Measurements from ENCODE around the gene TMEM17. TPM values are rescaled to one million over a fixed set of nuclear protein-coding genes. Genes with fewer than 3 reads are reported as not detected.

The TMEM17 gene
- total and polyA plus RNA-seq, 2 of the 13 experiments (the other 11 are each of a cell fraction or from before 2014, with no cell fraction given) = 0.22 to 0.50 TPM

- TF ChIP-seq ZNF83 (CRISPR knock-in tag; IDR thresholded peaks at IDR 0.05; ENCODE audit: borderline replicate concordance) = no peak
- TF ChIP-seq TEAD2 (CRISPR knock-in tag; IDR thresholded peaks at IDR 0.05) = no peak
- TF ChIP-seq ATF3 (CRISPR knock-in tag; IDR thresholded peaks at IDR 0.05) = no peak
- 0 out of 2 replicates have a peak, but pooled peaks have one; percentile 24 for TF ChIP-seq ZNF292 (CRISPR knock-in tag; IDR thresholded peaks at IDR 0.05; ENCODE audit: borderline replicate concordance, low read depth)
- peak; percentile 3; the same call in 1 of the 2 replicates for TF ChIP-seq CTCF (CRISPR knock-in tag; IDR thresholded peaks at IDR 0.05)
- no peak for TF ChIP-seq SOX13 (IDR thresholded peaks at IDR 0.05)
- TF ChIP-seq SOX13 (CRISPR knock-in tag; conservative IDR thresholded peaks at IDR 0.05 in 1 of 2, IDR thresholded peaks at IDR 0.05 in 1 of 2) = no peak
- no peak for TF ChIP-seq ARNT2 (CRISPR knock-in tag; IDR thresholded peaks at IDR 0.05; ENCODE audit: low read depth)
- TF ChIP-seq ZFX (CRISPR knock-in tag; IDR thresholded peaks at IDR 0.05; ENCODE audit: low read depth) = no peak
- TF ChIP-seq MAX (IDR thresholded peaks at IDR 0.05) = no peak
- no peak for TF ChIP-seq THAP9 (CRISPR knock-in tag; IDR thresholded peaks at IDR 0.05; ENCODE audit: borderline replicate concordance)
- no peak for TF ChIP-seq ZNF432 (CRISPR knock-in tag; IDR thresholded peaks at IDR 0.05; ENCODE audit: borderline replicate concordance)
- TF ChIP-seq HDAC2 (CRISPR knock-in tag; IDR thresholded peaks at IDR 0.05) = peak; percentile 57; the same call in 1 of the 2 replicates
- peak; percentile 45; the same call in 1 of the 2 replicates for TF ChIP-seq ZBTB38 (CRISPR knock-in tag; IDR thresholded peaks at IDR 0.05)
- TF ChIP-seq BORCS8-MEF2B (CRISPR knock-in tag; IDR thresholded peaks at IDR 0.05) = peak; percentile 79
- TF ChIP-seq BRD4 (CRISPR knock-in tag; IDR thresholded peaks at IDR 0.05) = peak; percentile 13; the same call in 1 of the 2 replicates
- no peak for TF ChIP-seq SALL2 (CRISPR knock-in tag; IDR thresholded peaks at IDR 0.05)
- peak; percentile 95 for TF ChIP-seq DNMT1 (CRISPR knock-in tag; IDR thresholded peaks at IDR 0.05)
- TF ChIP-seq RXRA (CRISPR knock-in tag; IDR thresholded peaks at IDR 0.05) = peak; percentile 18; the same call in 1 of the 2 replicates
- TF ChIP-seq CSRNP2 (CRISPR knock-in tag; conservative IDR thresholded peaks at IDR 0.05; ENCODE audit: low read depth) = no peak
- TF ChIP-seq HOXA5 (CRISPR knock-in tag; IDR thresholded peaks at IDR 0.05) = no peak
- TF ChIP-seq ZKSCAN5 (CRISPR knock-in tag; IDR thresholded peaks at IDR 0.05) = no peak
- no peak for TF ChIP-seq DPF2 (CRISPR knock-in tag; IDR thresholded peaks at IDR 0.05; ENCODE audit: borderline replicate concordance, low read depth)
- peak; percentile 43; the same call in 1 of the 2 replicates for TF ChIP-seq TFAP4 (IDR thresholded peaks at IDR 0.05; ENCODE audit: borderline replicate concordance, low read depth)
Observed at GRCh38 chr2:62458206-62458641, 47.8 kb downstream of the TMEM17 start (continued).
